IMR-90 (cell line): Measurements from ENCODE around the gene ELMOD3.

Experiments
- CHD1 ChIP-seq: IDR thresholded peaks from 2 replicates; pipeline ENCODE4 v1.6.1; 2012; ENCODE audit warnings: low read depth, low read length, improper control_type of control experiment
- CTCF ChIP-seq: conservative IDR thresholded peaks from 2 replicates; pipeline ENCODE4 v1.5.1; 2012; ENCODE audit warnings: mild to moderate bottlenecking, low read depth, low read length, improper control_type of control experiment
- ELK1 ChIP-seq: fragments of 150-350 bp; IDR thresholded peaks from 2 replicates; pipeline ENCODE4 v1.6.1; 2016; ENCODE audit warnings: low read depth, mild to moderate bottlenecking, low read length, moderate library complexity, borderline replicate concordance
- POLR2A ChIP-seq: IDR thresholded peaks from 2 replicates; pipeline ENCODE4 v1.6.1; 2012; ENCODE audit warnings: mild to moderate bottlenecking, low read depth, low read length

- TF ChIP-seq CHD1 (no peak), CTCF (no peak), ELK1 (no peak), POLR2A (no peak)
Observed at GRCh38 chr2:85376291-85377065, 21.9 kb downstream of the ELMOD3 start.
